ENCODE data around the gene SLC12A9. TPM values are rescaled to one million over a fixed set of nuclear protein-coding genes. Genes with fewer than 3 reads are reported as not detected.
A peak's percentile ranks its signal among the peaks of the same experiment; 100 is the strongest.

The SLC12A9 gene
- total and polyA plus RNA-seq, 8 donors: 2.9 to 44.6 (median 15.8) TPM

DNA sequence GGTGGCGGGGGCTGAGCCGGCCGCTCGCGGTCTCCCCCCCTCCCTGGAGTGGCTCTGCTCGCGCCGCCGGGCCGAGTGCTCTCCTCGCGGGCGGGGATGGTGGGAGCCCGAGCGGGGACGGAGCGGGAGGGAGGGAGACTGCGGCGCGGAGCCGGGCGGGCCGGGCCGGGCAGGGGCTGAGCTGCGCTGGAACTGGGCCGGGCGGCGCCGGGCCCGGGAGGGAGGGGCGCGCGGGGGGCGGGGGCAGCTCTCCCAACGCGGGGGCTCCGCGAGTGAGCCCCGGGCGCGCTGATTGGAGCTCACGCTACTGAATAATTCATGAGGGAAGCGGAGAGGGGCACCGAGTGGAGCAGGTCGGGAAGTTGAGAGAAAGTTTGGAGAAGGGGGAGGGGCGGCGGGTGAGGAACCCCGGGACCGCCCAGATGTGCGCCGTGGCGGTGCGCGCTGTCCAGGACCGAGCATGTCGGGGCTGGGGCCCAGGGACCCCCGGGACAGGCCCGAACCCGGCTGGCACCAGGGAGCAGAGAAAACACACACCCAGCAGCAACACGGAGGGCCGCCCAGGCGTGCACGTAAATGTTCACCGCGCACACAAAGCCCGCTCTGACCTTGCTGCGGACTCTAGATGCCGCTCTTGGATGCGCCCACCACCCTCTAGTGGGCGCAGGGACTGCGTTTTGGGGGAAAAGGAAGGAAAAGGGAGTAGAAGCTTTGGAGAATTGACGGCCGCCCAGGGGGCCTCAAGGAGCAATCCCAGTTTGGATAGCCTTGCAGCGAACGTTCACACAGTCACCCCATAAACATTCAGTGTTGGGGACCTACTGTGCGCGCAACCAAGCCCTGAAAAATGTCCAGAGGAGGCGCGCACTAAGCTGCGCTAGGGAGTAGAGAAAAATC is 24.9 kb upstream of the SLC12A9 start, which contains the start of gene EPHB4:
Gene EPHB4, minus strand, starts transcription at position 194 of the 897 bp plus-strand sequence. CDS start 493 bp downstream, outside the sequence.
- H3K9me3 ChIP-seq: no peaks in the 10 kb centered on the region
- H3K36me3 ChIP-seq: peaks cover 14 to 19% (median 16%) of the 10 kb centered on the region in 4 donors
- H3K4me1 ChIP-seq: peaks cover 29 to 71% (median 60%) of the 10 kb centered on the region in 4 donors
- intact Hi-C loops (cut with DNase I; ENCODE audit: low total_unique reads): no loop called here
- WGBS, 5 donors: 0 to 4% (median 1%) methylated on average over 41 to 80 of the region's 80 CpGs
- H3K27me3 ChIP-seq: peaks cover 0 to 53% (median 6%) of the 10 kb centered on the region in 3 donors
- peak within 1 kb of the TSS; percentile 67 to 88 (median 82) for H3K27ac ChIP-seq
- peak within 1 kb of the TSS; percentile 69 to 81 (median 74) for H3K4me3 ChIP-seq
- DNase-seq: peak; percentile 85 to 96
- no peak for TF ChIP-seq EP300 (IDR thresholded peaks at IDR 0.05)
- peak in 1 of 3 donors; percentile 21 for TF ChIP-seq POLR2AphosphoS5 (IDR thresholded peaks at IDR 0.05)

GRCh38 chr7:100829150-100829716 is 23.3 kb upstream of the SLC12A9 start:
- H3K27ac ChIP-seq: peak overlapping the region; percentile 34 to 88 (median 72)
- H3K4me1 ChIP-seq: peaks cover 29 to 71% (median 56%) of the 10 kb centered on the region in 4 donors
- no peaks in the 10 kb centered on the region for H3K9me3 ChIP-seq
- H3K27me3 ChIP-seq: peaks cover 0 to 48% (median 6%) of the 10 kb centered on the region in 3 donors
- WGBS, 5 donors: 19 to 40% (median 22%) methylated on average over 12 to 20 of the region's 20 CpGs
- DNase-seq: peak; percentile 76 to 84
- H3K36me3 ChIP-seq: peaks cover 0 to 2% (median under 1%) of the 10 kb centered on the region in 4 donors
- intact Hi-C loops (cut with DNase I; ENCODE audit: low total_unique reads): no loop called here
- TF ChIP-seq, protein P1, sequence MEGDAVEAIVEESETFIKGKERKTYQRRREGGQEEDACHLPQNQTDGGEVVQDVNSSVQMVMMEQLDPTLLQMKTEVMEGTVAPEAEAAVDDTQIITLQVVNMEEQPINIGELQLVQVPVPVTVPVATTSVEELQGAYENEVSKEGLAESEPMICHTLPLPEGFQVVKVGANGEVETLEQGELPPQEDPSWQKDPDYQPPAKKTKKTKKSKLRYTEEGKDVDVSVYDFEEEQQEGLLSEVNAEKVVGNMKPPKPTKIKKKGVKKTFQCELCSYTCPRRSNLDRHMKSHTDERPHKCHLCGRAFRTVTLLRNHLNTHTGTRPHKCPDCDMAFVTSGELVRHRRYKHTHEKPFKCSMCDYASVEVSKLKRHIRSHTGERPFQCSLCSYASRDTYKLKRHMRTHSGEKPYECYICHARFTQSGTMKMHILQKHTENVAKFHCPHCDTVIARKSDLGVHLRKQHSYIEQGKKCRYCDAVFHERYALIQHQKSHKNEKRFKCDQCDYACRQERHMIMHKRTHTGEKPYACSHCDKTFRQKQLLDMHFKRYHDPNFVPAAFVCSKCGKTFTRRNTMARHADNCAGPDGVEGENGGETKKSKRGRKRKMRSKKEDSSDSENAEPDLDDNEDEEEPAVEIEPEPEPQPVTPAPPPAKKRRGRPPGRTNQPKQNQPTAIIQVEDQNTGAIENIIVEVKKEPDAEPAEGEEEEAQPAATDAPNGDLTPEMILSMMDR (IDR thresholded peaks at IDR 0.05): no peak
- TF ChIP-seq POLR2A (IDR thresholded peaks at IDR 0.05): no peak
- peak; percentile 11 to 52 (median 18) for TF ChIP-seq POLR2AphosphoS5 (IDR thresholded peaks at IDR 0.05)
- H3K4me3 ChIP-seq: no peak overlapping the region

GRCh38 chr7:100830396-100830795 is 22.1 kb upstream of the SLC12A9 start:
- Histone ChIP-seq H3K4me3 (no peak overlapping the region), H3K36me3 (no peaks in the 10 kb centered on the region), H3K27me3 (peaks cover 0 to 38% (median 6%) of the 10 kb centered on the region in 3 donors), H3K9me3 (no peaks in the 10 kb centered on the region), H3K4me1 (peaks cover 24 to 59% (median 45%) of the 10 kb centered on the region in 4 donors), H3K27ac (peak overlapping the region in 4 of 5 donors; percentile 68 to 88 (median 80))
- intact Hi-C loops (cut with DNase I; ENCODE audit: low total_unique reads): no loop called here
- DNase-seq: no peak
- TF ChIP-seq, protein P1 (IDR thresholded peaks at IDR 0.05): no peak
- TF ChIP-seq EP300 (IDR thresholded peaks at IDR 0.05) (no peak), POLR2A (IDR thresholded peaks at IDR 0.05) (no peak), POLR2AphosphoS5 (IDR thresholded peaks at IDR 0.05) (no peak)
- 60 to 84% (median 81%) methylated on average over 4 of the region's 4 CpGs for WGBS, 5 donors

- WGBS, 5 donors: 74 to 83% (median 80%) methylated on average over 5 of the region's 5 CpGs
- DNase-seq: no peak
- H3K36me3 ChIP-seq: no peaks in the 10 kb centered on the region
- TF ChIP-seq EP300 (IDR thresholded peaks at IDR 0.05): no peak
- TF ChIP-seq POLR2AphosphoS5 (IDR thresholded peaks at IDR 0.05): no peak
- no peak for TF ChIP-seq POLR2A (IDR thresholded peaks at IDR 0.05)
- TF ChIP-seq, protein P1 (IDR thresholded peaks at IDR 0.05): no peak
- H3K27ac ChIP-seq: peak overlapping the region; percentile 22 to 88 (median 74)
- peaks cover 0 to 24% (median 6%) of the 10 kb centered on the region in 3 donors for H3K27me3 ChIP-seq
- no peak overlapping the region for H3K4me3 ChIP-seq
- no peaks in the 10 kb centered on the region for H3K9me3 ChIP-seq
- peaks cover 27 to 55% (median 45%) of the 10 kb centered on the region in 4 donors for H3K4me1 ChIP-seq
- intact Hi-C loops (cut with DNase I; ENCODE audit: low total_unique reads): no loop called here
These were observed 20.3 kb upstream of the SLC12A9 start for GRCh38 chr7:100832281-100832633.
